Measurements from ENCODE around the gene MAGOH.
A peak's percentile ranks its signal among the peaks of the same experiment; 100 is the strongest.

Gene MAGOH

GRCh38 chr1:53276153-53276901 is 38.0 kb upstream of the MAGOH start:
- H3K18ac ChIP-seq (ENCODE audit: low read length) = no peak overlapping the region
- no peak overlapping the region for H2BK12ac ChIP-seq (ENCODE audit: low read length)
- H2AFZ ChIP-seq (ENCODE audit: insufficient read depth, low read length, poor library complexity) = no peak overlapping the region
- no peak overlapping the region for H4K8ac ChIP-seq (ENCODE audit: low read depth, low read length)
- H3K14ac ChIP-seq (ENCODE audit: low read length) = no peak overlapping the region
- no peak overlapping the region for H3K4ac ChIP-seq (ENCODE audit: low read depth, low read length)
- no CpG with 5 or more reads among the region's 48 CpGs for WGBS (ENCODE audit: extremely low coverage, insufficient coverage, insufficient read length)
- H3K79me1 ChIP-seq (ENCODE audit: low read length) = peaks cover 4% of the 10 kb centered on the region
- H3K36me3 ChIP-seq (ENCODE audit: control insufficient read depth in 1 of 2, insufficient read depth in 2 of 2, low read length in 2 of 2) = no peaks in the 10 kb centered on the region
- no peak for DNase-seq
- no peak overlapping the region for H4K12ac ChIP-seq (ENCODE audit: low read depth, low read length)
- H2BK120ac ChIP-seq (ENCODE audit: insufficient read depth, low read length, poor library complexity) = no peak overlapping the region
- no peak overlapping the region for H3K4me3 ChIP-seq (ENCODE audit: low read depth, low read length)
- no peaks in the 10 kb centered on the region for H3K79me2 ChIP-seq (ENCODE audit: control insufficient read depth, insufficient read depth, low read length, poor library complexity)
- no peaks in the 10 kb centered on the region for H3K27me3 ChIP-seq (ENCODE audit: insufficient read depth, low read length)
- no peak overlapping the region for H3K9ac ChIP-seq (ENCODE audit: low read length)
- H3K27ac ChIP-seq (ENCODE audit: low read depth, low read length) = no peak overlapping the region
- peaks cover 2% of the 10 kb centered on the region for H3K9me3 ChIP-seq (ENCODE audit: insufficient read depth, low read depth, low read length)
- no peak overlapping the region for H3K4me2 ChIP-seq (ENCODE audit: low read length)
- H3K4me1 ChIP-seq (ENCODE audit: control insufficient read depth in 1 of 2, insufficient read depth in 2 of 2, low read length in 2 of 2) = peaks cover 21 to 23% of the 10 kb centered on the region in 2 experiments
- H3K23ac ChIP-seq (ENCODE audit: low read length) = no peak overlapping the region
- no peak overlapping the region for H2AK5ac ChIP-seq (ENCODE audit: low read length)
- no peak overlapping the region for H2BK5ac ChIP-seq (ENCODE audit: low read depth, low read length, poor library complexity)
- H4K91ac ChIP-seq (ENCODE audit: low read depth, low read length) = no peak overlapping the region

GRCh38 chr1:53275566-53275965 is 37.2 kb upstream of the MAGOH start:
- Histone ChIP-seq H3K9me3 (ENCODE audit: insufficient read depth, low read depth, low read length) (peaks cover 10% of the 10 kb centered on the region), H2BK5ac (ENCODE audit: low read depth, low read length, poor library complexity) (no peak overlapping the region), H3K18ac (ENCODE audit: low read length) (no peak overlapping the region), H2BK120ac (ENCODE audit: insufficient read depth, low read length, poor library complexity) (no peak overlapping the region), H2BK12ac (ENCODE audit: low read length) (no peak overlapping the region), H4K8ac (ENCODE audit: low read depth, low read length) (no peak overlapping the region), H3K27me3 (ENCODE audit: insufficient read depth, low read length) (no peaks in the 10 kb centered on the region), H3K4me2 (ENCODE audit: low read length) (no peak overlapping the region), H3K27ac (ENCODE audit: low read depth, low read length) (no peak overlapping the region), H3K9ac (ENCODE audit: low read length) (no peak overlapping the region), H3K79me2 (ENCODE audit: control insufficient read depth, insufficient read depth, low read length, poor library complexity) (no peaks in the 10 kb centered on the region), H3K79me1 (ENCODE audit: low read length) (peaks cover 4% of the 10 kb centered on the region), H4K91ac (ENCODE audit: low read depth, low read length) (no peak overlapping the region), H3K4me1 (ENCODE audit: control insufficient read depth in 1 of 2, insufficient read depth in 2 of 2, low read length in 2 of 2) (peaks cover 21 to 23% of the 10 kb centered on the region in 2 experiments), H3K4me3 (ENCODE audit: low read depth, low read length) (no peak overlapping the region), H3K4ac (ENCODE audit: low read depth, low read length) (no peak overlapping the region), H4K12ac (ENCODE audit: low read depth, low read length) (no peak overlapping the region), H2AK5ac (ENCODE audit: low read length) (no peak overlapping the region), H3K36me3 (ENCODE audit: control insufficient read depth in 1 of 2, insufficient read depth in 2 of 2, low read length in 2 of 2) (no peaks in the 10 kb centered on the region), H3K14ac (ENCODE audit: low read length) (no peak overlapping the region), H2AFZ (ENCODE audit: insufficient read depth, low read length, poor library complexity) (no peak overlapping the region), H3K23ac (ENCODE audit: low read length) (no peak overlapping the region)
- DNase-seq = no peak
- WGBS (ENCODE audit: extremely low coverage, insufficient coverage, insufficient read length) = no CpG with 5 or more reads among the region's 3 CpGs

- Histone ChIP-seq H3K4ac (ENCODE audit: low read depth, low read length) (no peak overlapping the region), H2AFZ (ENCODE audit: insufficient read depth, low read length, poor library complexity) (no peak overlapping the region), H2BK12ac (ENCODE audit: low read length) (no peak overlapping the region), H4K91ac (ENCODE audit: low read depth, low read length) (no peak overlapping the region), H3K14ac (ENCODE audit: low read length) (no peak overlapping the region), H3K27me3 (ENCODE audit: insufficient read depth, low read length) (no peaks in the 10 kb centered on the region), H4K12ac (ENCODE audit: low read depth, low read length) (no peak overlapping the region), H4K8ac (ENCODE audit: low read depth, low read length) (peak overlapping the region; percentile 11), H3K79me2 (ENCODE audit: control insufficient read depth, insufficient read depth, low read length, poor library complexity) (no peaks in the 10 kb centered on the region), H2AK5ac (ENCODE audit: low read length) (no peak overlapping the region), H3K4me1 (ENCODE audit: control insufficient read depth in 1 of 2, insufficient read depth in 2 of 2, low read length in 2 of 2) (peaks cover 21 to 23% of the 10 kb centered on the region in 2 experiments), H3K18ac (ENCODE audit: low read length) (no peak overlapping the region), H3K23ac (ENCODE audit: low read length) (no peak overlapping the region), H3K36me3 (ENCODE audit: control insufficient read depth in 1 of 2, insufficient read depth in 2 of 2, low read length in 2 of 2) (no peaks in the 10 kb centered on the region), H3K4me2 (ENCODE audit: low read length) (no peak overlapping the region), H2BK120ac (ENCODE audit: insufficient read depth, low read length, poor library complexity) (no peak overlapping the region), H3K79me1 (ENCODE audit: low read length) (peaks cover 4% of the 10 kb centered on the region), H3K4me3 (ENCODE audit: low read depth, low read length) (no peak overlapping the region), H3K9me3 (ENCODE audit: insufficient read depth, low read depth, low read length) (peaks cover 11% of the 10 kb centered on the region), H3K9ac (ENCODE audit: low read length) (no peak overlapping the region), H3K27ac (ENCODE audit: low read depth, low read length) (no peak overlapping the region), H2BK5ac (ENCODE audit: low read depth, low read length, poor library complexity) (no peak overlapping the region)
- DNase-seq = no peak
- whole genome bisulfite sequencing (ENCODE audit: extremely low coverage, insufficient coverage, insufficient read length) = no CpG with 5 or more reads among the region's 13 CpGs
These were observed 36.3 kb upstream of the MAGOH start for GRCh38 chr1:53274541-53275185.

GRCh38 chr1:53274026-53274425 is 35.7 kb upstream of the MAGOH start:
- Histone ChIP-seq H4K12ac (ENCODE audit: low read depth, low read length) (no peak overlapping the region), H3K14ac (ENCODE audit: low read length) (peak overlapping the region; percentile 18), H3K18ac (ENCODE audit: low read length) (no peak overlapping the region), H2AK5ac (ENCODE audit: low read length) (no peak overlapping the region), H3K4ac (ENCODE audit: low read depth, low read length) (no peak overlapping the region), H3K4me3 (ENCODE audit: low read depth, low read length) (no peak overlapping the region), H3K4me2 (ENCODE audit: low read length) (no peak overlapping the region), H2BK5ac (ENCODE audit: low read depth, low read length, poor library complexity) (no peak overlapping the region), H3K9me3 (ENCODE audit: insufficient read depth, low read depth, low read length) (peaks cover 11% of the 10 kb centered on the region), H3K4me1 (ENCODE audit: control insufficient read depth in 1 of 2, insufficient read depth in 2 of 2, low read length in 2 of 2) (peaks cover 21 to 23% of the 10 kb centered on the region in 2 experiments), H3K23ac (ENCODE audit: low read length) (no peak overlapping the region), H3K9ac (ENCODE audit: low read length) (no peak overlapping the region), H3K27me3 (ENCODE audit: insufficient read depth, low read length) (no peaks in the 10 kb centered on the region), H3K36me3 (ENCODE audit: control insufficient read depth in 1 of 2, insufficient read depth in 2 of 2, low read length in 2 of 2) (no peaks in the 10 kb centered on the region), H3K79me2 (ENCODE audit: control insufficient read depth, insufficient read depth, low read length, poor library complexity) (no peaks in the 10 kb centered on the region), H2AFZ (ENCODE audit: insufficient read depth, low read length, poor library complexity) (no peak overlapping the region), H3K27ac (ENCODE audit: low read depth, low read length) (no peak overlapping the region), H3K79me1 (ENCODE audit: low read length) (peaks cover 4% of the 10 kb centered on the region), H2BK12ac (ENCODE audit: low read length) (peak overlapping the region; percentile 3), H4K8ac (ENCODE audit: low read depth, low read length) (peak overlapping the region; percentile 18), H4K91ac (ENCODE audit: low read depth, low read length) (peak overlapping the region; percentile 64), H2BK120ac (ENCODE audit: insufficient read depth, low read length, poor library complexity) (peak overlapping the region; percentile 26)
- no peak for DNase-seq
- WGBS (ENCODE audit: extremely low coverage, insufficient coverage, insufficient read length) = no CpG with 5 or more reads among the region's 4 CpGs
